Keratinocyte (primary cell): ENCODE results near the gene CDYL2. TPM values are rescaled to one million over a fixed set of nuclear protein-coding genes. Genes with fewer than 3 reads are reported as not detected.
A peak's percentile ranks its signal among the peaks of the same experiment; 100 is the strongest.

ENCODE experiments used
- DNase-seq: peaks from one replicate; pipeline ENCODE4 v3.0.0-alpha.2; 2011; ENCODE audit warnings: low read depth, missing footprints, low spot score
- FAIRE-seq: peaks from 2 replicates; lab custom pipeline; 2011; peaks lifted over from hg19 to GRCh38; lab: Jason Lieb, UNC
- H2AFZ ChIP-seq: 2 replicates; pipeline ENCODE4 v1.6.0; 2012; ENCODE audit warnings: low read length, control low read depth, inconsistent platforms; ENCODE audit not compliant: control insufficient read depth
- H3K27ac ChIP-seq: 2 replicates; pipeline ENCODE4 v1.5.1; 2011; ENCODE audit warnings: low read length; ENCODE audit not compliant: control insufficient read depth, insufficient read depth
- H3K27me3 ChIP-seq: 3 replicates; pipeline ENCODE4 v1.6.0; 2011; ENCODE audit warnings: low read length; ENCODE audit not compliant: control insufficient read depth, insufficient read depth; ENCODE audit errors: extremely low read depth
- H3K36me3 ChIP-seq, 2 experiments: 2 replicates in 1 of 2; 3 replicates in 1 of 2; pipeline ENCODE4 v1.5.1; 2011; ENCODE audit warnings: low read length in 2 of 2, mild to moderate bottlenecking in 1 of 2; ENCODE audit not compliant: control insufficient read depth in 2 of 2, insufficient read depth in 2 of 2; ENCODE audit errors: extremely low read depth in 1 of 2
- H3K4me1 ChIP-seq: 3 replicates; pipeline ENCODE4 v1.5.1; 2011; ENCODE audit warnings: low read length; ENCODE audit not compliant: control insufficient read depth, insufficient read depth; ENCODE audit errors: extremely low read depth
- H3K4me2 ChIP-seq: 3 replicates; pipeline ENCODE4 v1.6.0; 2011; ENCODE audit warnings: low read depth, low read length; ENCODE audit not compliant: control insufficient read depth, insufficient read depth; ENCODE audit errors: extremely low read depth
- H3K4me3 ChIP-seq, 3 experiments: fragments of 200-600 bp in 1 of 3; sonication (generic) in 1 of 3; 2 replicates in 2 of 3; 3 replicates in 1 of 3; pipeline ENCODE4 v1.5.1; 2011 to 2016; ENCODE audit warnings: low read length in 3 of 3, mild to moderate bottlenecking in 3 of 3, control low read depth in 2 of 3, inconsistent platforms in 1 of 3, low read depth in 1 of 3, mixed read lengths in 1 of 3, mixed run types in 1 of 3, moderate library complexity in 1 of 3; ENCODE audit not compliant: control insufficient read depth in 2 of 3, insufficient read depth in 2 of 3; ENCODE audit errors: extremely low read depth in 1 of 3
- H3K79me2 ChIP-seq: 2 replicates; pipeline ENCODE4 v1.6.0; 2012; ENCODE audit warnings: low read length; ENCODE audit not compliant: control insufficient read depth, insufficient read depth
- H3K9ac ChIP-seq: 3 replicates; pipeline ENCODE4 v1.6.0; 2011; ENCODE audit warnings: low read length; ENCODE audit not compliant: control insufficient read depth, insufficient read depth; ENCODE audit errors: extremely low read depth
- H3K9me1 ChIP-seq: 3 replicates; pipeline ENCODE4 v1.6.0; 2011; ENCODE audit warnings: low read length; ENCODE audit not compliant: control insufficient read depth, insufficient read depth; ENCODE audit errors: extremely low read depth
- H3K9me3 ChIP-seq: 2 replicates; pipeline ENCODE4 v1.5.1; 2012; ENCODE audit warnings: low read depth, low read length; ENCODE audit not compliant: control insufficient read depth
- H4K20me1 ChIP-seq: 3 replicates; pipeline ENCODE4 v1.6.0; 2011; ENCODE audit warnings: low read length; ENCODE audit not compliant: control insufficient read depth, insufficient read depth; ENCODE audit errors: extremely low read depth
- CTCF ChIP-seq, 3 experiments: IDR thresholded peaks in 1 of 3; conservative IDR thresholded peaks in 1 of 3; optimal IDR thresholded peaks in 1 of 3; 2 replicates in 2 of 3; 3 replicates in 1 of 3; pipeline versions ENCODE3 to v1.5.1; 2011; ENCODE audit warnings: low read length in 3 of 3, mild to moderate bottlenecking in 3 of 3, moderate library complexity in 2 of 3, control low read depth in 1 of 3, inconsistent platforms in 1 of 3; ENCODE audit not compliant: insufficient read depth in 2 of 3; ENCODE audit errors: extremely low read depth in 1 of 3
- EZH2 ChIP-seq: IDR thresholded peaks from one replicate; pipeline ENCODE4 v1.6.1; 2012; ENCODE audit warnings: inconsistent platforms, mild to moderate bottlenecking, low read length, moderate library complexity
- dilution Hi-C: fragments of 300-500 bp; cut with MboI; formaldehyde crosslinking; loops from one replicate; pipeline ENCODE4 v1.7.0; 2020; ENCODE audit warnings: low sequenced_read_pairs; ENCODE audit not compliant: extremely low pct_ligation_motif_present
- polyA minus RNA-seq, 3 experiments: library from RNA; depleted of rRNA, polyadenylated mRNA; stranded (reverse); fragments of >200 nt; gene quantifications; 1 replicate in 1 of 3; 2 replicates in 1 of 3; 3 replicates in 1 of 3; pipeline ENCODE4 v1.2.3, GENCODE V29; 2011
- polyA plus RNA-seq, 5 experiments: library from polyadenylated mRNA; depleted of rRNA in 3 of 5; stranded (reverse) in 3 of 5; stranded (forward) in 1 of 5; unstranded in 1 of 5; fragments of >200 nt; gene quantifications; 1 replicate in 1 of 5; 2 replicates in 3 of 5; 3 replicates in 1 of 5; pipeline versions ENCODE4 v1.2.1 to v1.2.3, GENCODE V29; 2011 to 2012; ENCODE audit warnings: missing spikeins in 2 of 5, low read depth in 1 of 5, low replicate concordance in 1 of 5

The CDYL2 gene, protein sequence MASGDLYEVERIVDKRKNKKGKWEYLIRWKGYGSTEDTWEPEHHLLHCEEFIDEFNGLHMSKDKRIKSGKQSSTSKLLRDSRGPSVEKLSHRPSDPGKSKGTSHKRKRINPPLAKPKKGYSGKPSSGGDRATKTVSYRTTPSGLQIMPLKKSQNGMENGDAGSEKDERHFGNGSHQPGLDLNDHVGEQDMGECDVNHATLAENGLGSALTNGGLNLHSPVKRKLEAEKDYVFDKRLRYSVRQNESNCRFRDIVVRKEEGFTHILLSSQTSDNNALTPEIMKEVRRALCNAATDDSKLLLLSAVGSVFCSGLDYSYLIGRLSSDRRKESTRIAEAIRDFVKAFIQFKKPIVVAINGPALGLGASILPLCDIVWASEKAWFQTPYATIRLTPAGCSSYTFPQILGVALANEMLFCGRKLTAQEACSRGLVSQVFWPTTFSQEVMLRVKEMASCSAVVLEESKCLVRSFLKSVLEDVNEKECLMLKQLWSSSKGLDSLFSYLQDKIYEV
- polyA plus RNA-seq (1.6 to 2.0 TPM (median 1.9 TPM) in 3 replicates), polyA minus RNA-seq (3.1 to 15.1 TPM (median 7.6 TPM) in 3 replicates)
- polyA plus RNA-seq (2011; ENCODE audit: low read depth), result 1.3 TPM
- polyA plus RNA-seq (2011; cell fraction: cytosol; rRNA removed), result 2.1 and 2.9 TPM in 2 replicates
- polyA plus RNA-seq (2011; cell fraction: nucleus; rRNA removed), result 5.5 TPM in 2 replicates
- 1.4 and 3.6 TPM in 2 replicates for polyA plus RNA-seq (2012; ENCODE audit: low replicate concordance)
- 3.6 TPM for polyA minus RNA-seq (2011; cell fraction: cytosol; rRNA and poly(A)+ RNA removed)
- polyA minus RNA-seq (2011; cell fraction: nucleus; rRNA and poly(A)+ RNA removed), result 7.3 and 11.0 TPM in 2 replicates

- DNase-seq, result no peak
- Histone ChIP-seq H3K27me3 (no peaks in the 10 kb centered on the region), H3K36me3 (no peaks in the 10 kb centered on the region), H3K4me1 (peaks cover 10% of the 10 kb centered on the region), H4K20me1 (no peaks in the 10 kb centered on the region), H3K9me3 (no peaks in the 10 kb centered on the region), H3K79me2 (no peaks in the 10 kb centered on the region), H3K9ac (peak within 1 kb of the TSS; percentile 63), H3K27ac (no peak within 1 kb of the TSS), H3K4me2 (peak within 1 kb of the TSS; percentile 34), H3K9me1 (no peaks in the 10 kb centered on the region), H2AFZ (peak within 1 kb of the TSS; percentile 81), H3K4me3 (peak within 1 kb of the TSS; percentile 60 to 63 (median 62))
- no peak for TF ChIP-seq EZH2
- no peak for TF ChIP-seq CTCF (optimal IDR thresholded peaks at IDR 0.05 in 1 of 3, IDR thresholded peaks at IDR 0.05 in 1 of 3, conservative IDR thresholded peaks at IDR 0.05 in 1 of 3; ENCODE audit: extremely low read depth in 1 of 3, insufficient read depth in 2 of 3, low read length in 3 of 3)
- FAIRE-seq, result no peak
- dilution Hi-C loops, result no loop called here
These were observed at the start of gene CDYL2 for GRCh38 chr16:80804526-80805383. Gene CDYL2 (minus strand): TSS chr16:80804598. CDS start chr16:80804173, 425 bp downstream.

GRCh38 chr16:80852261-80852872 lies 48.0 kb upstream of the CDYL2 start:
- H4K20me1 ChIP-seq, result no peaks in the 10 kb centered on the region
- DNase-seq, result no peak
- no peaks in the 10 kb centered on the region for H3K79me2 ChIP-seq
- H3K9ac ChIP-seq, result no peak overlapping the region
- no peaks in the 10 kb centered on the region for H3K4me1 ChIP-seq
- no peak overlapping the region for H3K4me2 ChIP-seq
- no peak for FAIRE-seq
- H3K27ac ChIP-seq, result no peak overlapping the region
- H3K27me3 ChIP-seq, result no peaks in the 10 kb centered on the region
- no peaks in the 10 kb centered on the region for H3K9me1 ChIP-seq
- H3K9me3 ChIP-seq, result no peaks in the 10 kb centered on the region
- no peak overlapping the region for H3K4me3 ChIP-seq
- no peak overlapping the region for H2AFZ ChIP-seq
- H3K36me3 ChIP-seq, result no peaks in the 10 kb centered on the region
- dilution Hi-C loops, result no loop called here
- TF ChIP-seq CTCF (optimal IDR thresholded peaks at IDR 0.05 in 1 of 3, IDR thresholded peaks at IDR 0.05 in 1 of 3, conservative IDR thresholded peaks at IDR 0.05 in 1 of 3; ENCODE audit: extremely low read depth in 1 of 3, insufficient read depth in 2 of 3, low read length in 3 of 3), result peak; percentile 52 to 70 (median 57)
- TF ChIP-seq EZH2, result no peak
